ENCODE results near the gene UPP2.

The UPP2 gene

DNA sequence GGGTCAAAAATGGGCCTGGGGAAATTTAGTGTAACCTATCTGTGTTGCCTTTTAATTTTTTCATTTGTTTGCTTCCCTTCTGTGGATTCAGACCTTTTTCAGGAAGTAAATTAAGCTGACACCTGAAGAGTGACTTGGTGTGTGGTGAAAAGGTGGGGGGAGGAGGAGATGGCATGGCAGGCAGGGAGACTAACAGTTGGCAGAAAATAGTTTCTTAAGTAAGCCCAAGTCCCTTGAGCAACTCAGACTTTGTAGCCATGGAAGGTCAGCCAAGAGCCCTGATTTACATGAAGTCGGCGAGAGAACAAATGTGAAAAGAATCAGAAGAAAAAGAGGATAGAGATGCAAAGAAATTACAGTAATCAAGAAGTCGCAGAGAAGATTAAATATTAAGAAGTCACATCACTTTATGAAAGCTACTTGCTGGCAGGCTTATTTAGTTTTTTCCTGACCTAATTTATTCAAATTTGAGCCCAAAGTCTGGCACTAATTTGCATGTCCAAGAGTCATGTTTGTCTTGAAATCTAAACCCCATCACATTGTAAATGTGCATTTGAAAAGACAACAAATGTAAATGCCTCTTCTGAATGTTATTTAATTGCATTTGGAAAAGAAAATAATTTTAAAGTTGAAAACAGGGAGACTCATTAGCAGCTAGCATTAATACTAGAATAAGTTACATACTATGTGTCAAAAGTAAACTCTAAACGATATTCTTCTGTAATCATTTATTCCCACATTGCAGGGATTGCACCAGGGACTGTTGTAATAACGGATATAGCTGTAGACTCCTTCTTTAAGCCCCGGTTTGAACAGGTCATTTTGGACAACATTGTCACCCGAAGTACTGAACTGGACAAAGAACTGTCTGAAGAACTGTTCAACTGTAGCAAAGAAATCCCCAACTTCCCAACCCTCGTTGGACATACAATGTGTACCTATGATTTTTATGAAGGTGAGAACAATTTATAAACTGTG, 19.3 kb downstream of the UPP2 start:
- peaks cover 4% of the 10 kb centered on the region; the same call in 1 of the 2 replicates for H3K4me1 ChIP-seq (ENCODE audit: insufficient read depth, low read length)
- H3K9me3 ChIP-seq (ENCODE audit: control insufficient read depth, insufficient read depth, low read length) = no peaks in the 10 kb centered on the region
- H3K36me3 ChIP-seq (ENCODE audit: insufficient read depth, low read length) = no peaks in the 10 kb centered on the region
- H3K9ac ChIP-seq (ENCODE audit: low read depth, low read length) = no peak overlapping the region

DNA sequence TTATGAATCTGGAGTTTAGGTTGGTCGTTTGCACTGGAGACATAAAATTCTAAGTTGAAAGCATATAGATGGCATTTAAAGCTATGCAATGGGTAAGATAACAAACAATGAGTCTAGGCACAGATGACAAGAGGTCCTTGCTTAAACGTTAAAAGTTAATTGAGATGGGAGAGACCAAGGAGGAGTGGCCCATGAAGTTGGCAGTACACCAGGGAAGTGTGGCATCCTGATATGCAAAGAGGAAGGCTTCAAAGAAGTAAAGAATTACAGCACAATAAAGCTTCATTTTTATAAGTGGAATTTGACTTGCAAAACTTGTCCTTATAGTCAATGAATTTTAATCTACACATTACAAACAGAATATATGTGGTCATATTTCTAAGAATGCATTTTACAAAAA, 23.2 kb downstream of the UPP2 start:
- Histone ChIP-seq H3K4me1 (ENCODE audit: insufficient read depth, low read length) (peaks cover 5% of the 10 kb centered on the region; the same call in 1 of the 2 replicates), H3K9ac (ENCODE audit: low read depth, low read length) (no peak overlapping the region), H3K9me3 (ENCODE audit: control insufficient read depth, insufficient read depth, low read length) (no peaks in the 10 kb centered on the region), H3K36me3 (ENCODE audit: insufficient read depth, low read length) (no peaks in the 10 kb centered on the region)

DNA sequence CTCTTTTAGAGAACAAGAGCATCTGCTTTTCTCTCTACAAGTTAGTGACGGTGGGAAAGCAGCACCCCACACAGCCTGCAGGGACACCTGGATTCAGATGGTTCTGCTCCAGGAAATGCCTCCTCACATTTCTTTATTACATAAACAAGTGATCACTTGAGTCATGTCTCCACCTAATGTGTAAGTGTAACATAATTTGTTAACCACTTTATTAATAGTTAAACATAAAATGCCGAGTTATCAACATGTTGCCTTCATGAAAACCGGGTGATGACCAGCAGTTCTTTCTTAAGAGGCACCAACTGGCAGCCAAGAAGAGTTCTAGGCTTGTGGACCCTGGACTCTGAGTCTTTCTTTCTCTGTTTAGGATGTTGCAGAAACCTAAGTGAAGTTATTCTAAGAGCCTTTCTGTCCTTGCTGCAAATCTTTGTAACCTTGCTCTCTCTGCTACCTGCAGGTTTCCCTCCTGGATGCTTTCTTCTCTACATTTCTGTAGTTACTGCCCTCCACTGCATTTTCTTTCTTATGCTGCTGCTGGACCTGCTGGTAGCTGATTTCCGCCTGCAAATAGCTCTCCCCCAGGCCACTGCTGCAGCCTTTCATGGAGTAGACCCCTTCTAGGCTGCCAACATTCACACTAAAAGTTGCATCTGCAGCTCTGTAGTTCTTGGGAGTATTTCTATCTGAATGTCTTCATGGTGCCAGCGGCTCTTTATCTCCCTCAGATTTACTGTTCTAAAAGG, 24.3 kb downstream of the UPP2 start:
- Histone ChIP-seq H3K9ac (ENCODE audit: low read depth, low read length) (no peak overlapping the region), H3K9me3 (ENCODE audit: control insufficient read depth, insufficient read depth, low read length) (no peaks in the 10 kb centered on the region), H3K36me3 (ENCODE audit: insufficient read depth, low read length) (no peaks in the 10 kb centered on the region), H3K4me1 (ENCODE audit: insufficient read depth, low read length) (peaks cover 5% of the 10 kb centered on the region; the same call in 1 of the 2 replicates)

DNA sequence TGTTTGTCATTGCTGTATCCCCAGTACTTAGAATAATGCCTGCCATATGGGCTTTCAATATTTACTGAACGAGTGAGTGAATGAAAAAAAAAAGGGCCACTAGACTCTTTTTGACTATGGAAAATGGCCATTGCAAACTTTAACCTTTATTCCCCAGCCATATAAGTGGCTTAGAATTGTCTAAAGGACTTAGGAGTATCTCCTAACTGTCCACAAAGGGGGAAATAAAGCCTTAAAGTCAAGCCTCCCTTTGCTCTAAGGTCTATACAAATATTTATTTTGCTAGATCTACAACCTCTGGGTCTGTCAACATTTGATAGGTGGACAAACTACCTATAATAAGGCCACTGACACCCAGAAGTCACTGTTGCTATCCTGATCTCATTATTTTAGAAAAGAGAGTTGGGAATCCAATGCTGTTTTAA, 25.7 kb downstream of the UPP2 start:
- Histone ChIP-seq H3K36me3 (ENCODE audit: insufficient read depth, low read length) (no peaks in the 10 kb centered on the region), H3K9me3 (ENCODE audit: control insufficient read depth, insufficient read depth, low read length) (no peaks in the 10 kb centered on the region), H3K4me1 (ENCODE audit: insufficient read depth, low read length) (peaks cover 5% of the 10 kb centered on the region; the same call in 1 of the 2 replicates), H3K9ac (ENCODE audit: low read depth, low read length) (no peak overlapping the region)

DNA sequence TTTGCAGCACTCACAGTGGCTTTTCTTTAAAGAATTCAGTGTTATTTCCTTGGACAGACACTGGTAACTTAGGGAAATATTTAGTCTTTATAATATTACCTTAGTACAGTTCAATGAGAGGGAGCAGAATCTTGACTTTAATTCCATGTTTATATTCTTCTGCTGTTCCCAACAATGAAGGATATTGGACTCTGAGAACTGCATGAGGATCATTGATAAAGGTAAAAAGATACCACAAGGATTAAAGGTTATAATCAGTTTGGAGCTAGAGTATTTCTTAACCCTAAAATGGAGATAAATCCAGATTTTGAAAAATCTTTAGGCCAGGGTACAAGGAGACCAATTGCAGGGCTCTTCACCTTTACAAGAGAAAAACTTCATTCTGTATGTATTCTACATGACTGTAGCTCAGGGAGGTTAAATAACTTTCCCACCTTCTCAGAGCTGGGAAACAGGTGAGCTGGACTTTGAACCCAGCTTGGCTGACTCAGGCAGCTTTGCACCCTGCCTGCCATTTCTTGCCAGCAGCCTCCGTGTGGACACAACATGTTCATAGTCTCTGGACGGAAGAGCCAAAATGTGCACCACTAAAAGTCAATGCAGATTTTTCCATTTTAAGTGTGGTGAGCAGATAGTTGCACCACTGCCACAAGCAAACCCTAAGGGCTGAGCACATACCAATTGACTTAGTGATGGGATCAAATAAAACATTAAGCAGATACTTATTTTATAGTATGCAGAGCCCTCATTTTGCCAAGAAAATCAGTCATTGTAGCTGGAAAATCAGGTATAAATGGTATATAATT, 26.7 kb downstream of the UPP2 start:
- Histone ChIP-seq H3K36me3 (ENCODE audit: insufficient read depth, low read length) (no peaks in the 10 kb centered on the region), H3K9me3 (ENCODE audit: control insufficient read depth, insufficient read depth, low read length) (no peaks in the 10 kb centered on the region), H3K9ac (ENCODE audit: low read depth, low read length) (no peak overlapping the region), H3K4me1 (ENCODE audit: insufficient read depth, low read length) (peaks cover 5% of the 10 kb centered on the region; the same call in 1 of the 2 replicates)

DNA sequence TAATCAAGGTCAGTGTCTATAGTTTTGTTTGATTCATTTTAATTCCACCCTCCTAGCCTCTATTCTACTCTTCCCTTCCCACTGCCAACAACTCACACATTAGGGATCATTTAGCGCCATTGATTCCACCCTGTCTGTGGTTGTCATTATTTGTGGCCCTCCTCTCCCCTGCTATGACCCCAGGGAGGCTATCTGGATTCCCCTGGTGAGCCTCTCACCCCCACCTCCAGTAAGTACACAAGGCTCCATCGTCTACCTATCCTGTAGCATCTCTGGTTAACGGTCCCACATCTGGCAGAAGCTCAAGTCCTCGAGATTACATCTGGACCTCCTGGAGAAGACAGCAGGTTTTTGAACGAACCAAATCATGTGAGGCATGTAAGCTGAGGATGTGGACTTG, 27.4 kb downstream of the UPP2 start:
- H3K9ac ChIP-seq (ENCODE audit: low read depth, low read length) = no peak overlapping the region
- H3K9me3 ChIP-seq (ENCODE audit: control insufficient read depth, insufficient read depth, low read length) = no peaks in the 10 kb centered on the region
- H3K4me1 ChIP-seq (ENCODE audit: insufficient read depth, low read length) = peaks cover 5% of the 10 kb centered on the region; the same call in 1 of the 2 replicates
- no peaks in the 10 kb centered on the region for H3K36me3 ChIP-seq (ENCODE audit: insufficient read depth, low read length)

DNA sequence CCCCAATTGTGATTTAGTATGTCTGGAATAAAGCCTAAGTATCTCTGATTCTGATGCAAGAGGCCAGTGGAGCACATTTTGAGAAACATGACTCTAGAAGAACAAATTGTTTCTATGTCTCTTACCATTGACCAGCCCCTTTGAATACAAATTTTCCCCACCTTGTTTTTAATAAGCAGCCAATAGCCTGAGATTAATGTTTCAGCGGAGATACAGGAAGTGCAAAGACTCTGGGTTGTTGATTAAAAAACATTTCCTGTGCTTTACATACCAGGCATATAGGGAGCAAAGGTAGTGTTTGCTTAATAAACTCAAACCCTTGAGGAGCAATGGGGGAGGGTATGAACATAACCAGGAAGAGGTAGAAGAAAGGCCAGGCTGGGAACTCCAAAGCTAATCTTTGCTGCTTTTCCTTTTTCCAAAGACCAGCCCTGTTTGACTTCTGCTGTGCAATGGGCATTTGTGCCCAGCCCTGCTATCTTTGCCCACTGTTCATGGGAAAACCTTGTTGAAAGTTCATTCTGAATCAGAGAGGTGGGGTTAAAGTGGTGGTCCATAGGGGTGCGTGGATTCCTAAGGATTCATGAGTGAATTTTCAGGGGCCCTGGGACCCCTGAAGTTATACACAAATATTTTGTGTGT, 29.3 kb downstream of the UPP2 start:
- Histone ChIP-seq H3K36me3 (ENCODE audit: insufficient read depth, low read length) (no peaks in the 10 kb centered on the region), H3K9me3 (ENCODE audit: control insufficient read depth, insufficient read depth, low read length) (no peaks in the 10 kb centered on the region), H3K9ac (ENCODE audit: low read depth, low read length) (no peak overlapping the region), H3K4me1 (ENCODE audit: insufficient read depth, low read length) (peaks cover 1% of the 10 kb centered on the region; the same call in 1 of the 2 replicates)

DNA sequence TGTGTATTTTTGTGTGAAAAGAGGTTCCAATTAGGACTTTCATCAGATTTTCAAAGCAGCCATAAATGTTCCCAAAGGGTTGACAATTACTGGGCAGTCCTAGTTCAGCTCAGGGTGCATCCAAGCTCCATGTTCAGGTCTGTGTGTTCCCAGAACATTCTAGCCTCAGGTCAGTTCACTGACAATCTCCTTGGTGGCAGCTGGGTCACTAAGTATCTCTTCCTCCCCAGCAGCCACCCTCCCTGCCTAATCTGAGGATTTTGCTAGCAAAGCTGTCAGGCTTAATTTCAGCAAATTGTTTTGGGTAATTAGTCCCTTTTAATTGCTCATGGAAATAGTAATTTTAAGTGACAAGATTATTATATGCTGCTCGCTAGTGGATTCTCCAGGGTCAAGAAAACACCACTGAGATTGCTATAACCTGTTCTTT, 29.8 kb downstream of the UPP2 start:
- no peak overlapping the region for H3K9ac ChIP-seq (ENCODE audit: low read depth, low read length)
- H3K36me3 ChIP-seq (ENCODE audit: insufficient read depth, low read length) = no peaks in the 10 kb centered on the region
- no peaks in the 10 kb centered on the region; the same call in 1 of the 2 replicates for H3K4me1 ChIP-seq (ENCODE audit: insufficient read depth, low read length)
- H3K9me3 ChIP-seq (ENCODE audit: control insufficient read depth, insufficient read depth, low read length) = no peaks in the 10 kb centered on the region

DNA sequence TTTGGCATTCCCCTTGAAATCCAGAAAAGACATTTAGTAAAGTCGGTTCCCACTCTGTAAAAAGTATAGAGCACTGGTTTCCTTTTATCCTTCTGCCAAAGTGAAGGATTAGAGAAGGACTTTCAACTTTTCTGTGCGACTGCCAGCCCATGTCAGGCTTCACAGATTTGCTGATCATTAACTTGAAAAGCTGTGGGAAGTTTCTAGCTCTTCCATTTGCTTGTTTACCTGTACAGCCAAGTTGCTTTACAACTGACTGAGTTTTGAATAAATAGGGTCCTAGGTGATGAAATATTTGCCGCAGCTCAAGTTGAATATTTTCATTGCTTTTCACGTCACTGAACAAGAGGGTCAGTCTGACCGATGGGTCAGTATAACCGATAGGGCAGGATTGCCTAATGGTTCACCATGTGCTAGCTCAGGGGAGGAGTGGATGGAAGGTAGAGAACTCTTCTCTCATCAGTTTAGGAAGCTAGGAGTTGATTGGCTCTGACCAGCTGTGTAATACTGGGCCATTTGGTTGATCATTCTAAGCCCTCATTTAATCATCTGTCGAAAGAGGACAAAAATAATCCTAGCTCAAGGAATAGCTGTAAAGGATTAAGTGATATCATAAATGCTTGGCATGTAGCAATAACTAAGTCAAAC, 30.4 kb downstream of the UPP2 start:
- Histone ChIP-seq H3K4me1 (ENCODE audit: insufficient read depth, low read length) (no peaks in the 10 kb centered on the region; the same call in 1 of the 2 replicates), H3K9ac (ENCODE audit: low read depth, low read length) (no peak overlapping the region), H3K9me3 (ENCODE audit: control insufficient read depth, insufficient read depth, low read length) (no peaks in the 10 kb centered on the region), H3K36me3 (ENCODE audit: insufficient read depth, low read length) (no peaks in the 10 kb centered on the region)

DNA sequence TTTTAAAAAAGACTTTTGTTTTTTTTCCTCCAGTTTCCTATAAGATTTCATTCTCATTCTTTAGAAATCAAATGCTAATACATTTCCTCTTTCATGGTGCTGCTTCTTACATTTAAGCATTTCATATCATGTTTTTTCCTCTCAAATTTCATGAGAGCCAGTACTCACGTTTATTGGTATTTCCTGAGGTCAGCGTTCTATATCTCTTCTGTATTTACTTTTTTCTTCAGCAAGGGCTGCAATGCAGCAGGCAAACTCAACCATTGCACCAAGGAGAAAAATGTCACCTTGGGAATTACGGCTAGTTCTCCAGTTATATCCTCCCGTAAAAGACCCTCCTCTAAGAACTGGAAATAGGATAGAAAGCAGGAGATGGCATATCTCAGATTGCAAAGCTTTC, 32.4 kb downstream of the UPP2 start:
- Histone ChIP-seq H3K4me1 (ENCODE audit: insufficient read depth, low read length) (no peaks in the 10 kb centered on the region; the same call in 1 of the 2 replicates), H3K9ac (ENCODE audit: low read depth, low read length) (no peak overlapping the region), H3K36me3 (ENCODE audit: insufficient read depth, low read length) (no peaks in the 10 kb centered on the region), H3K9me3 (ENCODE audit: control insufficient read depth, insufficient read depth, low read length) (no peaks in the 10 kb centered on the region)

DNA sequence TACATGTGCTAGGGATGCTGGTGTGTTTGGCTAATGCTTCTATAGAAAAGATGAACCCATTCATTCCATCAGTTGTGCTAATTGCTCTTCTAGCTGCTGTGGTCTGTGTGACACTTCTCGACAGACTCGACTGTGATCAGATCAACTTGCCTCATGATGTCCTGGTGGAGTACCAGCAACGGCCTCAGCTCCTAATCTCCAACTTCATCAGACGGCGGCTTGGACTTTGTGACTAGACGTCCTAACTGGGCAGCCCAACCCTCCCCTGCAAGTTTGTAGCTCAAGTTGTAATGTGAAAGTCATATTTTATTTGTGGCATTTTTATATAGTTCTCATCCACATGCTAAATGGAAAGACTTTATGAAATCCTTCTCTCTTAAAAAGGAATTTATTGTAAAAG, 33.0 kb downstream of the UPP2 start:
- no peaks in the 10 kb centered on the region; the same call in 1 of the 2 replicates for H3K4me1 ChIP-seq (ENCODE audit: insufficient read depth, low read length)
- no peaks in the 10 kb centered on the region for H3K36me3 ChIP-seq (ENCODE audit: insufficient read depth, low read length)
- no peak overlapping the region for H3K9ac ChIP-seq (ENCODE audit: low read depth, low read length)
- no peaks in the 10 kb centered on the region for H3K9me3 ChIP-seq (ENCODE audit: control insufficient read depth, insufficient read depth, low read length)

DNA sequence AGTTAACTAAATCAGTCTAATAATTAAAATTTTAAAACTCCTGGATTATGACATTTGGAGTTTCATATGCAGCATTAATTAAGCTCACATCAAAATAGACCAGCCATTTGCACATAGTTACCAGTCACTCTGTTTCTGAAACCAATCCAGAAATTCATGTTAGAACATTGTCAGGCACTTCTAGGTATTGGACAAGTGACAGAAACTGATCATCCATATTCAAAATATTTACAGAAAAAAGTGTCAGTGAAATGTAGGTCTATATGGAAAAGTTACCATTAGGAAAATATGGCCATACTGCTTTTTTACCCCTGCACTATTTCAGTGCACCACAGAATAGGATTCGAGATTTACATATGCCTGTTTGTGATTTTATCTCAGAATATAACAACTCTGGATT, 33.4 kb downstream of the UPP2 start:
- H3K9me3 ChIP-seq (ENCODE audit: control insufficient read depth, insufficient read depth, low read length) = no peaks in the 10 kb centered on the region
- H3K9ac ChIP-seq (ENCODE audit: low read depth, low read length) = no peak overlapping the region
- no peaks in the 10 kb centered on the region; the same call in 1 of the 2 replicates for H3K4me1 ChIP-seq (ENCODE audit: insufficient read depth, low read length)
- no peaks in the 10 kb centered on the region for H3K36me3 ChIP-seq (ENCODE audit: insufficient read depth, low read length)

DNA sequence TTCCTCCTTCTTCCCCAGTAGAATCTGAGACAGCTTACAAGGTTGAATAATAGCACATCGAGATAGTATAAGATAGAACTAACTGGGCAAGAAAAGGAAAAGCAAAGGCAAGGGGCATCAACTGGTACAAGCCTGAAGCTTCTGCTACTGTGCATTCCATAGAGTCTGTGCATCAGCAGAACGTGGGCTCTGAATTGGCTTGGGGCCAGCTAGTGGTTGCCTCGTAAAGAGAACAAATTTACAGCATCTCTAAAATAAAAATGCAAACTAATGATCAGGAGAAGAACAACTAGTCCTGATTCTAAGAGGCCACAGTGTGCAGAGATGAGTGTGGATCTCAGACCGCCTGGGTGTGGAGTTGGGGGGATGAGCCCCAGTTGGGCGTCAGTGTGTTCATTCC, 36.6 kb downstream of the UPP2 start:
- Histone ChIP-seq H3K36me3 (ENCODE audit: insufficient read depth, low read length) (no peaks in the 10 kb centered on the region), H3K9ac (ENCODE audit: low read depth, low read length) (no peak overlapping the region), H3K9me3 (ENCODE audit: control insufficient read depth, insufficient read depth, low read length) (no peaks in the 10 kb centered on the region)

More for the DNA sequence above, 36.6 kb downstream of the UPP2 start:
- H3K4me1 ChIP-seq (ENCODE audit: insufficient read depth, low read length) = no peaks in the 10 kb centered on the region
